Ureter (tissue), 1 donor: ENCODE data around the gene FLNC. TPM values are rescaled to one million over a fixed set of nuclear protein-coding genes. Genes with fewer than 3 reads are reported as not detected.

Experiments used
- DNase-seq: peaks from one replicate; pipeline ENCODE4 v3.0.0-alpha.2; 2020; ENCODE audit warnings: low spot score
- total RNA-seq: library from RNA; stranded (reverse); gene quantifications from one replicate; pipeline ENCODE4 v1.2.4, GENCODE V29; 2023
- donor health status: DM: yes; HTN: yes; CAD: no.

The FLNC gene
- total RNA-seq, 1 donor from 2014 or later, result 84.1 TPM

GRCh38 chr7:128865303-128865702, 35.1 kb downstream of the FLNC start:
- DNase-seq, result no peak

GRCh38 chr7:128865996-128866877, 36.0 kb downstream of the FLNC start:
- no peak for DNase-seq

GRCh38 chr7:128867241-128867640, 37.0 kb downstream of the FLNC start:
- DNase-seq, result no peak

- no peak for DNase-seq
Observed at GRCh38 chr7:128867842-128868623, 37.8 kb downstream of the FLNC start.

GRCh38 chr7:128868624-128869137, 38.5 kb downstream of the FLNC start:
- DNase-seq, result no peak

- DNase-seq, result peak; percentile 65
Observed at GRCh38 chr7:128869138-128869943, 39.1 kb downstream of the FLNC start.

GRCh38 chr7:128869944-128870285, 39.7 kb downstream of the FLNC start:
- DNase-seq, result no peak

- DNase-seq, result no peak
Observed at GRCh38 chr7:128871050-128871449, 40.8 kb downstream of the FLNC start.

- DNase-seq, result no peak
Observed at GRCh38 chr7:128872394-128872824, 42.2 kb downstream of the FLNC start.

GRCh38 chr7:128873234-128873633, 43.0 kb downstream of the FLNC start:
- no peak for DNase-seq

- DNase-seq, result no peak
Observed at GRCh38 chr7:128874140-128875031, 44.2 kb downstream of the FLNC start.

GRCh38 chr7:128875523-128875948, 45.3 kb downstream of the FLNC start:
- no peak for DNase-seq

GRCh38 chr7:128876127-128876526, 45.9 kb downstream of the FLNC start:
- no peak for DNase-seq

- no peak for DNase-seq
Observed at GRCh38 chr7:128876586-128876977, 46.4 kb downstream of the FLNC start.

GRCh38 chr7:128876978-128877755, 47.0 kb downstream of the FLNC start:
- no peak for DNase-seq

GRCh38 chr7:128877756-128878120, 47.5 kb downstream of the FLNC start:
- no peak for DNase-seq

GRCh38 chr7:128878226-128879105, 48.3 kb downstream of the FLNC start:
- no peak for DNase-seq

GRCh38 chr7:128879461-128879938, 49.3 kb downstream of the FLNC start:
- DNase-seq, result no peak
